Gastrocnemius medialis (tissue), 4 donors: ENCODE data around the gene HTR2C.

Source experiments
- CTCF ChIP-seq, 5 experiments: fragments of 450-650 bp in 3 of 5; fragments of 200-600 bp in 2 of 5; sonication (generic) in 2 of 5; IDR thresholded peaks in 4 of 5; conservative IDR thresholded peaks in 1 of 5; 1 replicate in 4 of 5; 2 replicates in 1 of 5; pipeline ENCODE4 v1.5.1; 2016 to 2019; ENCODE audit warnings: antibody characterized with exemption in 5 of 5, mild to moderate bottlenecking in 3 of 5, moderate library complexity in 3 of 5
- POLR2A ChIP-seq, 2 donors: fragments of 450-650 bp; IDR thresholded peaks; one replicate each; pipeline ENCODE4 v1.6.1; 2017; ENCODE audit warnings: antibody characterized with exemption in 2 of 2, mild to moderate bottlenecking in 2 of 2, moderate library complexity in 2 of 2

- TF ChIP-seq CTCF (IDR thresholded peaks at IDR 0.05 in 4 of 5, conservative IDR thresholded peaks at IDR 0.05 in 1 of 5) (no peak), POLR2A (IDR thresholded peaks at IDR 0.05) (no peak)
Measured at GRCh38 chrX:114797494-114797893, 213.6 kb downstream of the HTR2C start.
